Large intestine (tissue), 3 donors: Measurements from ENCODE around the gene HERC6. TPM values are rescaled to one million over a fixed set of nuclear protein-coding genes. Genes with fewer than 3 reads are reported as not detected.
"Not testable (repeated sequence)": the region's sequence is repeated elsewhere in the genome, so short reads cannot be mapped to it uniquely, and the experiment has no call there.

Source experiments
- DNase-seq, 2 donors: peaks; one replicate each; pipeline versions ENCODE4 v3.0.0 to v3.0.0-alpha.2; 2013
- H3K27ac ChIP-seq: one replicate; pipeline ENCODE4 v1.5.1; 2013; ENCODE audit warnings: low read length
- H3K27me3 ChIP-seq: 2 replicates; pipeline ENCODE4 v1.6.1; 2013; ENCODE audit warnings: low read length; ENCODE audit not compliant: control insufficient read depth, insufficient read depth
- H3K36me3 ChIP-seq: 2 replicates; pipeline ENCODE4 v1.6.1; 2013; ENCODE audit warnings: low read length; ENCODE audit not compliant: control insufficient read depth, insufficient read depth
- H3K4me1 ChIP-seq: one replicate; pipeline ENCODE4 v1.6.1; 2013; ENCODE audit warnings: low read length; ENCODE audit not compliant: control insufficient read depth, insufficient read depth
- H3K4me3 ChIP-seq: one replicate; pipeline ENCODE4 v1.5.1; 2013; ENCODE audit warnings: low read length
- H3K9me3 ChIP-seq: one replicate; pipeline ENCODE4 v1.6.1; 2013; ENCODE audit warnings: mild to moderate bottlenecking, low read depth, low read length, moderate library complexity; ENCODE audit not compliant: control insufficient read depth
- WGBS: methylation state at CpG from one replicate; pipeline ENCODE4 v1.1.5; 2013; ENCODE audit warnings: low lambda C conversion rate; ENCODE audit not compliant: insufficient coverage; 5-methylcytosine and 5-hydroxymethylcytosine counted together
- polyA plus RNA-seq: library from polyadenylated mRNA; unstranded; fragments of 120-200 nt; gene quantifications from one replicate; pipeline ENCODE4 v1.2.1, GENCODE V29; 2013

HERC6 gene
- polyA plus RNA-seq, 1 donor = 10.8 TPM

DNA sequence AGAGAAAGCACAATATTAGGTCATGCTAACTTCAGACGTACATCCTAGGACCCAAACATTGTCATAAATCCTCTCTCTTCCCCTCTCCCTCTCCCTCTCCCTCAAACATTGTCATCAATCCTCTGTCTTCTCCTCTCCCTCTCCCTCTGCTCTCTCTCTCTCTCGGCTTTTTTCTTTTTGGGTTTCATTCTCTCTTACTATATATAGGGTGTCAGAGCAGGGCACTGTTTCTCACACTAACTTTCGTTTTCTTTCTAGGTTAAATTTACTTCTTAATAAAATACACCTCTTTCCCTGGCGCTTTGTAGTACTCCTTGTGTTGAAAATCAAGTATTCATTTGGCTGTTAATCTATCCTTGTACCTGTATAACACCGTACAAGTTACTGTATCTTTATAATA lies 41.2 kb downstream of the HERC6 start:
- 85% methylated on average over 4 of the region's 5 CpGs for WGBS
- no peak overlapping the region for H3K27ac ChIP-seq
- no peak for DNase-seq

DNA sequence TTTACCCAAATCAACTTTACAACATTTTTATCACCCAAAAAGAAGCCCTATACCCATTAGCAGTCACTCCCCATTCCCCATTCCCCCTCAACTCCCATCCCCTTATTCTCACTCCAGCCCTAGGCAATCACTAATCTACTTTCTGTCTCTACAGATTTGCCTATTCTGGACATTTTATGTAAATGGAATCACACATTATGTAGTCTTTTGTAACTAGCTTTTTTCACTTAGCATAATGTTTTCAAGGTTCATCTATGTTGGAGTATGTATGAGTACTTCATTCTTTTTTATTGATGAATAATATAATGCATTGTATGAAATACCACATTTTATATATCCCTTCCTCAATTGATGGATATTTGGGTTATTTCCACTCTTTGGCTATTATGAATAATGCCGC lies 42.2 kb downstream of the HERC6 start:
- Histone ChIP-seq H3K36me3 (no peaks in the 10 kb centered on the region), H3K9me3 (no peaks in the 10 kb centered on the region), H3K27ac (no peak overlapping the region), H3K4me1 (no peaks in the 10 kb centered on the region), H3K27me3 (no peaks in the 10 kb centered on the region), H3K4me3 (no peak overlapping the region)
- whole genome bisulfite sequencing = no CpG with 5 or more reads among the region's 1 CpG
- no peak for DNase-seq

More for the DNA sequence above, 41.2 kb downstream of the HERC6 start:
- Histone ChIP-seq H3K9me3 (no peaks in the 10 kb centered on the region), H3K36me3 (no peaks in the 10 kb centered on the region), H3K27me3 (no peaks in the 10 kb centered on the region), H3K4me3 (no peak overlapping the region), H3K4me1 (no peaks in the 10 kb centered on the region)

DNA sequence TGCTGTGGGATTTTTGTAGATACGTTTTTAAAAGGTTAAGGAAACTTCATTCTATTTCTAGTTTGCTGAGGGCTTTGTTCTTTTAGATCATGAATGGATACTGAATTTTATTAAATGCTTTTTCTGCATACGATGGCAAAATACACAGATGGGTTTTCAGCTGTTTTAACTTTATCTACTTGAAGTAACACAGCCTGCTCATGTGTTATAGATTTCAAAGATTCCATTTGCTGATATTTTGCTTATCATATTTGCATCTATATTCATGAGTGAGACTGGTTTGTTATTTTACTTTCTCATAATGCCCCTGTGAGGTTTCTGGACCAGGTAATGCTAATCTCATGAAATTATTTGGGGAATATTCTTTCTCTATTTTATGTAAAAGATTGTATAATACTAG lies 43.8 kb downstream of the HERC6 start:
- Histone ChIP-seq H3K36me3 (no peaks in the 10 kb centered on the region), H3K27me3 (no peaks in the 10 kb centered on the region), H3K27ac (no peak overlapping the region), H3K4me3 (no peak overlapping the region), H3K9me3 (no peaks in the 10 kb centered on the region), H3K4me1 (no peaks in the 10 kb centered on the region)
- WGBS = 94% methylated on average over 2 of the region's 2 CpGs
- no peak for DNase-seq

DNA sequence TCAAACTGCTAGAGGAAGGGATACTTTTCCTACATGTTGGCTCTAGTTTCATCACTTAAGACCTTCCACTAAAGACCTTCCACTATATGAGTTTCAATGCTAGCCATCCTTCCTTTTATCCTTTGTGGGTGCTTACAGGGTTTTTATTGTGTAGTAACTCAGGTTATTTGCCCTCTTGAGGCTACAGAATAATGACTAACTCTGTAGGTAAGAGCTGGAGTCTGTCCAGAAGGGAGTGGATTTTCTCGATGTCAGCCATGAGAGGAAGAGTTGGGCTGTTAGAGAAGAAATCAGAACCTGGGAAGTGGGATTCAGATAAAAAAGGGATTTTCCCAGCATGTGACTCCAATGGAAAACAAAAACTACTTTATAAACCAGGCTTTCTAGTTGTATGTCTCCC lies 50.7 kb downstream of the HERC6 start:
- Histone ChIP-seq H3K27me3 (no peaks in the 10 kb centered on the region), H3K4me3 (no peak overlapping the region), H3K36me3 (peaks cover 5% of the 10 kb centered on the region), H3K27ac (no peak overlapping the region), H3K9me3 (no peaks in the 10 kb centered on the region), H3K4me1 (no peaks in the 10 kb centered on the region)
- 14% methylated on average over 1 of the region's 1 CpG for WGBS
- DNase-seq = no peak

DNA sequence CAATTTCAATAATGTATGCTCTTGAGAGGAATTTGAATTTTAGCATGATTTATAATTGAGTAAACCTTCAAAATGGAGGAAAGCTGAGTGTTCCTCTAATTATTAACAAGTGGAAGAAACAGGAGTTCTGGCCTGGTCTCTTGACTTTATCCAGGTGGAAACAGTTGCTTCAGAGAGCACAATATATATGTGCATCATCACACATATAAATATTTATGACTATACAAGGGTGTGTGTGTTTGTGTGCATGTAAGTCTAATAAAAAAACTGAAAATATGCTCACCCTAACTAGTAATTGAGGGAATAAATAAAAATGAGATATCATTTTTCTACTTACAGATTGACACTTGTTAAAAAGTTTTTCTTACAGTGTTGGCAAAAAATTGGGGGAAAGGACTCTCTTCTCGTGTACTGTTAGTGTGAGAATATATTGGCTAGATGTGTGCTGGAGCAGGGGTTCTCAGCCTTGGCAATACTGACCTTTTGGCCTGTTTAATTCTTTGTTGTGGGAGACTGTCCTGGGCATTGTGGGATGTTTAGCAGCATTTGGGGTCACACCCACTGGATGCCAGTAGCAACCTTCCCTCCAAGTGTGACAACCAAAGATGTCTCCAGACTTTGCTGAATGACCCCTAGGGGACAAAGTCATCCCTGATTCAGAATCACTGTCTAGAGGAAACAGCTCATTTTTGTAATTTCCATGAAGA lies 57.5 kb downstream of the HERC6 start:
- WGBS = no CpG with 5 or more reads among the region's 1 CpG
- no peaks in the 10 kb centered on the region for H3K9me3 ChIP-seq
- H3K27me3 ChIP-seq = no peaks in the 10 kb centered on the region
- DNase-seq = no peak
- H3K36me3 ChIP-seq = peaks cover 3% of the 10 kb centered on the region
- H3K27ac ChIP-seq = no peak overlapping the region
- no peaks in the 10 kb centered on the region for H3K4me1 ChIP-seq
- H3K4me3 ChIP-seq = no peak overlapping the region

DNA sequence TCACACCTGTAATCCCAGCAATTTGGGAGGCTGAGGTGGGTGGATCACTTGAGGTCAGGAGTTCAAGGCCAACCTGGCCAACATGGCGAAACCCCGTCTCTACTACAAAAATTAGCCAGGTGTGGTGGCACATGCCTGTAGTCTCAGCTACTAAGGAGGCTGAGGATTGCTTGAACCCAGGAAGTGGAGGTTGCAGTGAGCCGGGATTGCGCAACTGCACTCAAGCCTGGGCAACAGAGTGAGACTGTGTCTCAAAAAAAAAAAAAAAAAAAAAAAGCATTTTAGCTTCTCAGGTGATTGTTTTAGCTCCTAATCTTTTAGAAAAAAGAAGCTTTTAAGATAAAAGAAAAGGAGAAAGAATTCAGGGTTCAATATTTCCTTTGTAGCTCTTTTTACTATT lies 59.2 kb downstream of the HERC6 start:
- not testable (repeated sequence) for DNase-seq, H3K36me3 ChIP-seq, H3K4me1 ChIP-seq, H3K9me3 ChIP-seq, H3K27me3 ChIP-seq, H3K4me3 ChIP-seq, H3K27ac ChIP-seq
- WGBS = no CpG with 5 or more reads among the region's 4 CpGs

DNA sequence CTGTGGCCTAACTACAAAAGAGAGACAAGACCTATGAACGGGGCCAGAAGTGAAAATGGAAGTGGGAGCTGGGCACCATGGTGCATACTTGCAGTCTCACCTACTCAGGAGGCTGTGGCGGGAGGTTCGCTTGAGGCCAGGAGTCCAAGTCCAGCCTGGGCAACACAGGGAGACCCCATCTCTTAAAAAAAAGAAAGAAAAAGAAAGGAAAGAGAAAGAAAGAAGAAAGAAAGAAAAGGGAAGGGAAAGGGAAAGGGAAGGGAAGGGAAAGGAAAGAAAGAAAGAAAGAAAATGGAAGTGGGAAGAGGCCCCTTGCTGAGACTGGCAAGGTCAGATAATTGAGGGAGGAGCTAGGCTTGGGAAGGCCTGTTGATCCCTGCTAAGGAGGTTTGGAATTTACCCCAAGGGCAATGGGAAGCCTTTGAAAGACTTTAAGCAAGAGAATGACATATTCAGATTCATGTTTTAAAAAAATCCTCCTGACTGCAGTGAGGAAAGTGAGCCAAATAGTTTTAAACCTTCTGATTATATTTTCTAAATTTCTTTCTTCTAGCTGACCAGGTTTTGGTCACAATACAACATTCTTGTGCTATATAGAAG lies 60.6 kb downstream of the HERC6 start:
- DNase-seq = no peak
- H3K36me3 ChIP-seq = peaks cover 11% of the 10 kb centered on the region
- H3K4me1 ChIP-seq = no peaks in the 10 kb centered on the region
- 93% methylated on average over 2 of the region's 3 CpGs for WGBS
- H3K4me3 ChIP-seq = no peak overlapping the region
- no peaks in the 10 kb centered on the region for H3K27me3 ChIP-seq
- no peak overlapping the region for H3K27ac ChIP-seq
- H3K9me3 ChIP-seq = no peaks in the 10 kb centered on the region

DNA sequence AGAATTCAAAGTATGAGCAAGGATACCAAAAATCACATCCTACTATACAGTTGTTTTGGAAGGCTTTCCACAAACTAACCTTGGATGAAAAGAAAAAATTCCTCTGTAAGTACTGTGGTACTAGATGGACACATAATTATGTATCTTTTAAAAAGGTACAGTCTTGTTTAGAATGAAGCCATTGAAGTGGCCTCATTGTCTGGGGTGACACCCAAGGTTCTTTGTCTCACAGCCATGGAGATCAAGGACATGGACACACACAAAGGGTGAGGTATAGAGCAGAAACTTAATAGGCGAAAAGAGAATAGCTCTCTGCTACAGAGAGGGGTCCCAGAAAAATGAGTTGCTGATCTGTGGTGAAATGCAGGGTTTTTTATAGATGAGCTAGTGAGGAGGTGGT lies 61.5 kb downstream of the HERC6 start:
- whole genome bisulfite sequencing = no CpG with 5 or more reads among the region's 1 CpG
- no peak for DNase-seq

DNA sequence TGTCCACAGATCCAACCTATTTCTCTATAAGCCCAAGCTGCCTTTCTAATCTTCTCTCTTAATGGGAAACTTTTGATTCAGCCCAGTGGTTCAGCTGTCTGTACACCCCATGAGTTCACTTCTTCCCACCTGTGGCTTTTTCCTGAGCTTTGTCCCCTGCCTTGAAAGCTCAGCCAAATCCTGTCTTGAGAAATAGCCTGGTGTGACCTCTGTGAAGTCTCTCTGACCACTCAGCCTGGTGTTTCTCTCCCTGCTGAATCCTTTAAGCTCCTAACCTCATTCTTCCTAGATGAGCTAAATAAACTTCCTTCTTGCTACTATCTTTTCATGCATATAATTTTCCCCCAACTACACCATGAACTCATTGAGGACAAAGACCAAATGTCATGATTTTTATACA lies 63.0 kb downstream of the HERC6 start:
- Histone ChIP-seq H3K27me3 (no peaks in the 10 kb centered on the region), H3K4me3 (no peak overlapping the region), H3K27ac (no peak overlapping the region), H3K9me3 (no peaks in the 10 kb centered on the region), H3K4me1 (no peaks in the 10 kb centered on the region), H3K36me3 (peaks cover 11% of the 10 kb centered on the region)
- no peak for DNase-seq

More for the DNA sequence above, 61.5 kb downstream of the HERC6 start:
- Histone ChIP-seq H3K27ac (no peak overlapping the region), H3K36me3 (peaks cover 11% of the 10 kb centered on the region), H3K4me3 (no peak overlapping the region), H3K9me3 (no peaks in the 10 kb centered on the region), H3K4me1 (no peaks in the 10 kb centered on the region), H3K27me3 (no peaks in the 10 kb centered on the region)

DNA sequence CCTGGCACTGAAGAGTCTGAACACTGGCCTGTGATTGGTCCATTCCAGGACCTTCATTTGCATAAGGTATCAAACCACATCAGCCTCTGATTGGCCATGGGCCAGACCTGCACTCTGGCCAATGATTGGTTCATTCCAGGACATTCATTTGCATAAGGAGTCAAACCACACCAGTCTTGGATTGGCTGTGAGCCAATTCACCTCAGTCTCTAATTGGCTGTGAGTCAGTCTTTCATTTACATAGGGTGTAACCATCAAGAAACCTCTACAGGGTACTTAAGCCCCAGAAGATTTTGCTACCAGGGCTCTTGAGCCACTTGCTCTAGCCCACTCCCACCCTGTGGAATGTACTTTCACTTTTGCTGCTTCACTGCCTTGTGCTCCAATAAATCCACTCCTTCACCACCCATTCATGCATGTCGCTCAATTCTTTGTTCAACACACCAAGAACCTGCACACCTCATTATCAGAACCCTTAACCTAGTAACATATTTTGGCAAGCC lies 64.1 kb downstream of the HERC6 start:
- no peaks in the 10 kb centered on the region for H3K9me3 ChIP-seq
- H3K27ac ChIP-seq = no peak overlapping the region
- H3K36me3 ChIP-seq = peaks cover 11% of the 10 kb centered on the region
- H3K4me3 ChIP-seq = no peak overlapping the region
- no CpG with 5 or more reads among the region's 1 CpG for WGBS
- no peaks in the 10 kb centered on the region for H3K27me3 ChIP-seq
- H3K4me1 ChIP-seq = no peaks in the 10 kb centered on the region
- DNase-seq = no peak

DNA sequence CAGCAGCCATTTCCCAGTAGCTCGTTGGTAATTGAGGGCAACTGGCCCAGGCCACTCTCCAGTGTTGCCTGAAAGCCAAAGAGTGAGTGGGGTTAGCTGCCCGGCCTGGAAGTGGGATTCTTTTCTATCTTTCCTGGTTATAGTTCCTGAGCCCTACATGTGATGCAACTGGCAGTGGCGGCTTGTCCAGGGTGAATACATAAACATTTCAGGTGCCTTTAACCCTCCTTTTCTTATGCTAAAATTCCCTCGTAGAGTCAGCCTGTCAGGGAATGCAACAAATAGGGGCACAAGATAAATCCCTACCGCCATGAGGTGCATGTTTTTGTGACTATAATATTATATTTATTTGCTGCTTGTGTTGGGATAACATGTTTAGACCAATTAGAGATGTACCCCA lies 64.8 kb downstream of the HERC6 start:
- Histone ChIP-seq H3K9me3 (no peaks in the 10 kb centered on the region), H3K27me3 (no peaks in the 10 kb centered on the region), H3K4me1 (no peaks in the 10 kb centered on the region), H3K27ac (no peak overlapping the region), H3K4me3 (no peak overlapping the region), H3K36me3 (peaks cover 11% of the 10 kb centered on the region)
- WGBS = 80% methylated on average over 1 of the region's 5 CpGs
- DNase-seq = no peak
